WTC11 (cell line): ENCODE measurements around the gene PPA2.

Source experiments
- CREB1 ChIP-seq: sonication (generic); formaldehyde crosslinking; IDR thresholded peaks from 2 replicates; pipeline ENCODE4 v1.8.0; 2023; ENCODE audit warnings: mild to moderate bottlenecking, missing genetic modification reagents
- CTCF ChIP-seq: fragments of 200-600 bp; IDR thresholded peaks from 2 replicates; pipeline ENCODE4 v1.8.0; 2022; ENCODE audit warnings: antibody characterized with exemption
- FOXJ3 ChIP-seq: sonication (generic); formaldehyde crosslinking; IDR thresholded peaks from 2 replicates; pipeline ENCODE4 v1.9.0; 2021; ENCODE audit warnings: missing genetic modification reagents, mild to moderate bottlenecking, borderline replicate concordance
- NR3C1 ChIP-seq: sonication (generic); formaldehyde crosslinking; conservative IDR thresholded peaks from 2 replicates; pipeline ENCODE4 v1.8.1; 2023; ENCODE audit warnings: low read depth, mild to moderate bottlenecking, missing genetic modification reagents
- OVOL2 ChIP-seq: fragments of 250-450 bp; sonication (Bioruptor Pico); IDR thresholded peaks from 2 replicates; pipeline ENCODE4 v1.9.0; 2021; ENCODE audit warnings: mild to moderate bottlenecking, borderline replicate concordance
- SP1 ChIP-seq: sonication (generic); formaldehyde crosslinking; conservative IDR thresholded peaks from 2 replicates; pipeline ENCODE4 v1.8.1; 2022; ENCODE audit warnings: missing genetic modification reagents
- TEAD4 ChIP-seq: sonication (generic); formaldehyde crosslinking; IDR thresholded peaks from 2 replicates; pipeline ENCODE4 v1.8.0; 2022; ENCODE audit warnings: mild to moderate bottlenecking, missing genetic modification reagents
- USF2 ChIP-seq: sonication (generic); formaldehyde crosslinking; IDR thresholded peaks from 2 replicates; pipeline ENCODE4 v1.8.1; 2023; ENCODE audit warnings: mild to moderate bottlenecking, missing genetic modification reagents, moderate library complexity
- ZNF263 ChIP-seq: sonication (generic); formaldehyde crosslinking; IDR thresholded peaks from 2 replicates; pipeline ENCODE4 v1.8.1; 2022; ENCODE audit warnings: low read depth, mild to moderate bottlenecking, moderate library complexity, missing genetic modification reagents
- ZNF317 ChIP-seq: sonication (generic); formaldehyde crosslinking; IDR thresholded peaks from 2 replicates; pipeline ENCODE4 v1.8.1; 2023; ENCODE audit warnings: low read depth, mild to moderate bottlenecking, moderate library complexity, missing genetic modification reagents, borderline replicate concordance

GRCh38 chr4:105356194-105356593, 117.7 kb downstream of the PPA2 start:
- no peak for TF ChIP-seq OVOL2 (CRISPR knock-in tag)
- no peak for TF ChIP-seq SP1 (CRISPR knock-in tag)
- no peak for TF ChIP-seq CREB1 (CRISPR knock-in tag)
- no peak for TF ChIP-seq CTCF
- no peak for TF ChIP-seq ZNF317 (CRISPR knock-in tag)
- TF ChIP-seq USF2 (CRISPR knock-in tag) = no peak
- TF ChIP-seq ZNF263 = no peak
- no peak for TF ChIP-seq TEAD4 (CRISPR knock-in tag)
- no peak for TF ChIP-seq NR3C1 (CRISPR knock-in tag)
- no peak for TF ChIP-seq FOXJ3 (CRISPR knock-in tag)
